Stimulated activated effector memory CD8-positive, alpha-beta T cell treated with anti-CD3 and anti-CD28 coated beads, Interleukin-12 subunit alpha, Interleukin-12 subunit beta, amount 100 ng/mL, for 72 hours (primary cell): ENCODE data around the gene SRCAP.

Experiments
- ATAC-seq: fragments of 150-1000 bp; cut with Tn5 transposase; 2 replicates; pipeline ENCODE4 v1.10.0; 2021
- DNase-seq, 2 donors: peaks; one replicate each; pipeline ENCODE4 v3.0.0; 2021 to 2022; ENCODE audit warnings: low spot score in 2 of 2
- H3K27ac Mint-ChIP-seq: one replicate; pipeline ENCODE4 v1.8.0; 2022; ENCODE audit warnings: mild to moderate bottlenecking, mixed read lengths
- H3K36me3 Mint-ChIP-seq: one replicate; pipeline ENCODE4 v1.8.0; 2022; ENCODE audit warnings: mild to moderate bottlenecking, mixed read lengths
- H3K4me1 Mint-ChIP-seq: one replicate; pipeline ENCODE4 v1.8.0; 2022; ENCODE audit warnings: mixed read lengths
- H3K4me3 Mint-ChIP-seq: one replicate; pipeline ENCODE4 v1.8.0; 2022; ENCODE audit warnings: mild to moderate bottlenecking, mixed read lengths
- H3K9me3 Mint-ChIP-seq: one replicate; pipeline ENCODE4 v1.8.0; 2022; ENCODE audit warnings: mixed read lengths

SRCAP gene

DNA sequence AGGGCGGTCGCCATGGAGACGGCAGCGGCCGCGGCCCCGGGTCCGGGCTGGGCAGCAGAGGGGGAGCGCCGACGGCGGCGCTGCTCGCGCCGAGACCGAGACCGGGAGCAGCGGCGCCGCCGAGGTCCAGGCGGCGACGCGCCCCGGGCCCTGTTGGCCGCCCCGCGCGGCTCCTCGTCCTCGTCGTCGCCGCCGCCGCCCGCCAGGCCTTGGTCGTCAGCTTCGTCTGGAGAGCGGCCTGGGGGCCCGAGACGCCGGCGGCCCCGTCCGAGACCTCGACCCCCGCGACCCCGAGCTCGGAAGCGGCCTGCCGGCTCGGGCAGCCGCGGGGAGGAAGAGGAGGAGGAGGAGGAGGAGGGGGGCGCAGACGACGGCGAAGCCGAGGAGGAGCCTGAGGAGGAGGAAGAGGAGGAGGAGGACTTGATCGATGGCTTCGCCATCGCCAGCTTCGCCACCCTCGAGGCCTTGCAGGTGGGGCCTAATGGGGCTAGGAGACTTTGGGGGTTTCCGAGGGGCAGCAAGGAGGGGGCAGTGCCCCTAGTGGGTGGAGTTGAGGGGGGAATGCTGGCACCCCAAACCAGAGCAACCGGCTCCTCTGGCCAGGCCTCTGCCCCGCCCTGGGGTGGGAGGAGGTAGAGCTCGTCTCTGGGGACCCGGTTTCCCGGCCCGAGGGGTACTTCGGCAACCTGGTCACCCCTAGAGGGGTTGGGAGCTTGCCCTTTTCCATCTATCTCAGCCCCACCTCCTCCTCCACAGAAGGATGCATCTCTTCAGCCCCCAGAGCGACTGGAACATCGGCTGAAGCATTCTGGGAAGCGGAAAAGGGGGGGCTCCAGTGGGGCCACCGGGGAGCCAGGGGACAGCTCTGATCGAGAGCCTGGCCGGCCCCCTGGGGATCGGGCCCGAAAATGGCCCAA, 39.2 kb upstream of the SRCAP start:
- Mint-ChIP-seq H3K36me3 (peaks cover 92% of the 10 kb centered on the region), H3K9me3 (no peaks in the 10 kb centered on the region), H3K4me1 (peaks cover 61% of the 10 kb centered on the region), H3K27ac (peak overlapping the region; percentile 89), H3K4me3 (peak overlapping the region; percentile 76)
- ATAC-seq (no peak), DNase-seq (peak; percentile 36 to 84)

DNA sequence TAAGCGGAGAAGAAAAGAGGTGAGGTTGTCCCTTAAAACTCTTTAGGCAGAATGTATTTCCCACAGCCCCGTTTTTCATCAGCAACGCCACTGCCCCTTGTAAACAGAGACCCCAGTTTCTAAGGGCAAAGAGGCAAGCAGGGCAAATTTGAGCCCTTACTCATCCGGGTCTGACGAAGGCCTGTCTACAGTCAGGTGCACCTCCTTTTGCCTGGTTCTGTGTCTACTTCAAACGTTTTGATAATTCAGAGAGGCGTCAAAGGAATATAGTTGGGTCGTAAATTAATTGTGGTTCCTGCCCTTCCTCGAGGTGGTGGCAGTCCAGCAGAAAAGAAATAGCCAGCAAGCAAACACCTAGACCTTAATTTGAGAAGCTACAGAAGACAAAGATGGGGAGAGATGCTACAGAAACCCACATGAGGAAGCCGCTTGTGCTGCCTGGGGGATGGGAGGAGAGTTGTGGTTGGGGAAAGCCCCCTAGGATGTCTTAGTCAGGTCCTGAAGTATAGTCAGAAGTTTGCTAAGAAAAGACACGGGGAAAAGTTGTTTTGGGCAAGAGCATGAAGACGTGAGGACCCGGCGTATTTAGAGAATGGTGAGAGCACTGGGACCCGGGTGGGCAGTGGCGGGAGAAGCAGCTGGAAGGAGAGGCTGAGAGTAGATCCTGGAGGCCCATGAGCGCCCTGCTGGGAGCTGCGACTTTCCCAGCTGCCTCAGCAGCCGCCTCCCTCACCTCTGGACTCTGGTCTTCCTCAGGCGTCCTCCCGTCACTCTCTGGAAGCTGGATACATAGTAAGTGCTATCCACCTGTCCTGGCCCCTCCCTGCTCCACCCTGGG, 38.3 kb upstream of the SRCAP start:
- ATAC-seq, result peak; percentile 31
- Mint-ChIP-seq H3K27ac (peak overlapping the region; percentile 89), H3K4me1 (peaks cover 60% of the 10 kb centered on the region)

DNA sequence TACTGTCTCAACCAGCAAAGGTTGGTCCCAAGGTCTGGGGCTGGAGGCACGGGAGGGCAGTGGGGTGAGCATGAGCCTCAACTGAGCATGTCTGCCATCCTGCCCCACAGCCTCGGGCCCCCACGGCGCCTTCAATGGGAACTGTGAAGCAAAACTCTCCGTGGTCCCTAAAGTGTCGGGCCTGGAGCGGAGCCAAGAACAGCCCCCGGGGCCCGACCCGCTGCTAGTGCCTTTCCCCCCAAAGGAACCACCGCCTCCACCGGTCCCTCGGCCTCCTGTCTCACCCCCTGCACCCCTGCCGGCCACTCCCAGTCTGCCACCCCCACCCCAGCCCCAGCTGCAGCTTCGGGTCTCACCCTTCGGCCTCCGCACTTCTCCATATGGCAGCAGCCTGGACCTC, 36.5 kb upstream of the SRCAP start:
- Mint-ChIP-seq H3K4me3 (peak overlapping the region; percentile 76), H3K27ac (peak overlapping the region; percentile 89), H3K36me3 (peaks cover 92% of the 10 kb centered on the region)

More for the DNA sequence above, 38.3 kb upstream of the SRCAP start:
- H3K9me3 Mint-ChIP-seq, result no peaks in the 10 kb centered on the region
- H3K4me3 Mint-ChIP-seq, result peak overlapping the region; percentile 76
- peaks cover 92% of the 10 kb centered on the region for H3K36me3 Mint-ChIP-seq
- peak; percentile 47 to 86 for DNase-seq

DNA sequence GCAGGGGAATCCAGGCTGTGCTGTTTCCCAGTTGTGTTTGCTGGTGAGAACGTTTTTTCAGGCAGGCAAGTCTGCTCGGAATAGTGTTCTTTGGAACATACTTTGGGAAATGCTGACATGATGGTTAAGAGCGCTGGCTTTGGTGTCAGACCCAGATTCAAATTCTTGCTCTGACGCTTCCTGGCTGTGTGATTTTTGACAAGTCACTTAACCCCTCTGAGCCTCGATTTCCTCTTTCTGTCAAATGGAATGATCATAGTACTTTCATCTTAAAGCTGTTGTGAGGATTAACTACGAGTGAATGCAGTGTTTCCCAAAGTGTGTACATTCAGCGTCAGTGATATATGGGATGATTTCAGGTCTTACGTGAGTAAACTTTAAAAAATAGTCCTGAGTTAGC, 35.9 kb upstream of the SRCAP start:
- ATAC-seq (no peak), DNase-seq (no peak)
- H3K4me1 Mint-ChIP-seq, result peaks cover 48% of the 10 kb centered on the region
- H3K9me3 Mint-ChIP-seq, result no peaks in the 10 kb centered on the region
- H3K27ac Mint-ChIP-seq, result peak overlapping the region; percentile 89
- H3K36me3 Mint-ChIP-seq, result peaks cover 93% of the 10 kb centered on the region
- peak overlapping the region; percentile 76 for H3K4me3 Mint-ChIP-seq

More for the DNA sequence above, 36.5 kb upstream of the SRCAP start:
- H3K4me1 Mint-ChIP-seq, result peaks cover 45% of the 10 kb centered on the region
- DNase-seq (no peak), ATAC-seq (no peak)
- H3K9me3 Mint-ChIP-seq, result no peaks in the 10 kb centered on the region

DNA sequence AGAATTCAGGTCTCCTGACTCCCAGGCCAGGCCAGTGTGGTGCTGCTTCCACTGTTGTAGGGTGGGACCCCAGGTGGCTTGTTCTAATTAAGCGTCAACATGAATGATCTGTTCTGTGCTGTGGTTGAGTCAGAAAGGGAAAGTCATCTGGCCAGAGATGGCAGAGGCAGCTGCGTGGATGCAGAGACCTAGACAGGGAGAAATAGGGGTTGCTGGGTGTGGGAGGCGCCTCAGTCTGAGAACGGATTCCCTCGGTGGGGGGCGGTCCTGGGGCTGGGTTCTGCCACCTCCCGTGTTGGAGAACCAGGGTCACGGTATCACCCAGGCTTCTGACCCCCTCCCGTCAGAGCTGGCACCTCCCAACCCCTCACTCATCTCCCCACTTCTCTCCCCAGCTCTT, 35.2 kb upstream of the SRCAP start:
- no peaks in the 10 kb centered on the region for H3K9me3 Mint-ChIP-seq
- ATAC-seq (no peak), DNase-seq (no peak)
- peaks cover 49% of the 10 kb centered on the region for H3K4me1 Mint-ChIP-seq
- peak overlapping the region; percentile 76 for H3K4me3 Mint-ChIP-seq
- H3K36me3 Mint-ChIP-seq, result peaks cover 93% of the 10 kb centered on the region
- H3K27ac Mint-ChIP-seq, result peak overlapping the region; percentile 89

DNA sequence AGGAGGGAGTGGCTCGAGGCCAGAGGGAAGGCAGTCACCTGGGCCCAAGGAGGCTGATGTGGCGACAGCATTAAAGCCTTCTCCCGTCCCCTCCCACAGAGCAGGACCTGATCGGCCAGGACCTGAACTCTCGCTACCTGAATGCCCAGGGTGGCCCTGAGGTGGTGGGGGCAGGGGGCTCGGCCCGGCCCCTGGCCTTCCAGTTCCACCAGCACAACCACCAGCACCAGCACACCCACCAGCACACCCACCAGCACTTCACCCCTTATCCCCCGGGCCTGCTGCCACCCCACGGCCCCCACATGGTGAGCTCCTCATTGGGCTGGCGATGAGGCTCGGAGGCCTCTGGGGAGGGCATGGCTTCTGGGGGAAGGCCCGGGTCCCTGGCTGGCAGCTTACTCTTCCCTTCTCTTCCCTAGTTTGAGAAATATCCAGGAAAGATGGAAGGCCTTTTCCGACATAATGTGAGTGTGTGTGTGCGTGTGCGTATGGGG, 34.3 kb upstream of the SRCAP start:
- Mint-ChIP-seq H3K9me3 (no peaks in the 10 kb centered on the region), H3K27ac (peak overlapping the region; percentile 81), H3K4me3 (no peak overlapping the region), H3K36me3 (peaks cover 97% of the 10 kb centered on the region), H3K4me1 (peaks cover 49% of the 10 kb centered on the region)
- ATAC-seq, result no peak
- DNase-seq, result no peak

DNA sequence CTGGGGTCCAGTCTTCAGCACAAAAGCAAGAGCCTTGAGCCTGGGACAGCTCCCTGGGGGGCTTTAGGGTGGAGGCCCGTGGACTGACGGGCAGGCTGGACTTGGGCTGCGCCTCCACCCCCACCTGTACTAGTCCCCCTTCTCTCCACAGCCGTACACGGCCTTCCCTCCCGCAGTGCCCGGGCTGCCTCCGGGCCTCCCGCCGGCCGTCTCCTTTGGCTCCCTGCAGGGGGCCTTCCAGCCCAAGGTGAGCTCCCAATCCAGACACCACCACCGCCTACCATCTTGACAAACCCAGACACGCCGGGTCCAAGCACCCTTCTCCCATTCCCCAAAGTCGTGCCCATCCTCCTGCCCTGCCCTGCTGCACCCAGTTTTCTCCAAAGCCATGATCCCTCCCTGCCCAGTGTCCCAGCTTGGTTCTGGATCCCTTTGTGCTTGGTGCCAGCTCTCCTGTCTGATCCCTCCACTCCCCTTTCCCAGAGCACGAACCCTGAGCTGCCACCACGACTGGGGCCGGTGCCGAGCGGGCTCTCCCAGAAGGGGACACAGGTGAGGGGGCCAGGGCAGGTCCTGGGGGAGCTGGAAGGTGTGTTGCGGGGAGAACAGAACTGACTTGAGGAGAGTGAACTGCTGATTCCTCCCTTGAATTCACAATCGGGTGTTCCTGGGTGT, 33.7 kb upstream of the SRCAP start:
- DNase-seq (no peak), ATAC-seq (no peak)
- Mint-ChIP-seq H3K27ac (peak overlapping the region; percentile 81), H3K36me3 (peaks cover 99% of the 10 kb centered on the region), H3K4me1 (peaks cover 49% of the 10 kb centered on the region), H3K9me3 (no peaks in the 10 kb centered on the region), H3K4me3 (peak overlapping the region; percentile 11)

DNA sequence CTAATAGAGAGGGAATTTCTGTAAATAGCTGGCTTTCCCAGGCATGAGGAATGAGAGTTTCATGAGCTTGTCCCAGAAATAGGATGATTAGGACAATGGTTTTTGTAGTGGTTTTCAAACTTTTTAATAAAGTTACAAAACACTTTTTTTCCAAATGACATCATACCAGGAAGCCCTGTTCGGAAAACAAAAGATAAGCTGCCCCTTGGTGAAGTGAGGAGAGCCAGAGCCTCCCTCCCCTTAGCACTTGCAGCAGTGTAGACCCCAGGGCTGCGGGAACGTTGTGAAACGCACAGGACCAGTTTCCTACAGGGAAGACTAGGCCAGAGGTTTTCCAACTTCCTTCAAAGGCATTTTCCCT, 33.2 kb upstream of the SRCAP start:
- H3K36me3 Mint-ChIP-seq, result peaks cover 99% of the 10 kb centered on the region
- no peaks in the 10 kb centered on the region for H3K9me3 Mint-ChIP-seq
- no peak for DNase-seq
- H3K27ac Mint-ChIP-seq, result peak overlapping the region; percentile 81
- H3K4me1 Mint-ChIP-seq, result peaks cover 45% of the 10 kb centered on the region
- H3K4me3 Mint-ChIP-seq, result no peak overlapping the region
- no peak for ATAC-seq

DNA sequence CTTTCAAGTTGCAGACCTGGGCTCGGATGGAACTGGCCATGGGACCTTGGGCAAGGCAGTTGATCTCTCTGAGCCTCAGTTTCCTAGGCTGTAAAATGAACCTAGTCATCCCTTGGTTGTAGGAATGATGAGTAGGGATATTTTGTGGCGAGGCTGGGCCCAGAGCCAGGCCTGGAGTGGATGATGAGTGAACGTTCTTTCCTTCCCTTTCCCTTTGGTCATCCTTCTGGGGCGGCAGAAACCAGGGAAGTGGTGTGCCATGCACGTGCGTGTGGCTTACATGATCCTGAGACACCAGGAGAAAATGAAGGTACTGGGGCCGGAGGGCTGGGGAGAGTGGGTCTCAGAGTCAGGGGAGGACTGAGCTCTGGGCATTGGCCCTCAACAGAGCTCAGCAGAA, 32.3 kb upstream of the SRCAP start:
- no peak for ATAC-seq
- Mint-ChIP-seq H3K36me3 (peaks cover 99% of the 10 kb centered on the region), H3K27ac (peak overlapping the region; percentile 81), H3K4me3 (no peak overlapping the region), H3K9me3 (no peaks in the 10 kb centered on the region), H3K4me1 (peaks cover 36% of the 10 kb centered on the region)
- DNase-seq, result no peak

DNA sequence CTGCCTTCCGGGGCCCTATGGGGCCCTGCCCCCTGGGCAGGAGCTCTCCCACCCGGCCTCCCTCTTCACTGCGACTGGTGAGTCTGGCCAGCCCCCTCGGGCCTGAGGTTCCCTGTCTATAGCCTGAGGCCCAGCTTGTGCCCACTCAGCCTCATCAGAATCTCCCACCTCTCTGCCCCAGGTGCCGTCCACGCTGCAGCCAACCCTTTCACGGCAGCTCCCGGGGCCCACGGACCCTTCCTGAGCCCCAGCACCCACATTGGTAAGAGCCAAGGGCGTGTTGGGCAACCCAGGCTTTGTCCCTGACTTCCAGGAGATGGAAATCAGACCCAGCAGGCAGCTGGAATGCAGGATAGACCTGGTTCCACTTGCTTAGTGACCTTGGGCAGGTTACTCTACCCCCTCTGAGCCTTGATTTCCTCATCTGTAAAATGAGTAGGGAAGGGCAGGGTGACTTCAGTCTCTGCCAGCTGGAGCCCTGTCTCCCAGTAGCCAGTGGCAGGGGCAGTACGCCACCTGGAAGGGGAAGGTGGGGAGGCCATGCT, 31.5 kb upstream of the SRCAP start:
- no peak overlapping the region for H3K4me3 Mint-ChIP-seq
- peaks cover 29% of the 10 kb centered on the region for H3K4me1 Mint-ChIP-seq
- no peaks in the 10 kb centered on the region for H3K9me3 Mint-ChIP-seq
- no peak for ATAC-seq
- H3K27ac Mint-ChIP-seq, result peak overlapping the region; percentile 86
- no peak for DNase-seq
- peaks cover 98% of the 10 kb centered on the region for H3K36me3 Mint-ChIP-seq

DNA sequence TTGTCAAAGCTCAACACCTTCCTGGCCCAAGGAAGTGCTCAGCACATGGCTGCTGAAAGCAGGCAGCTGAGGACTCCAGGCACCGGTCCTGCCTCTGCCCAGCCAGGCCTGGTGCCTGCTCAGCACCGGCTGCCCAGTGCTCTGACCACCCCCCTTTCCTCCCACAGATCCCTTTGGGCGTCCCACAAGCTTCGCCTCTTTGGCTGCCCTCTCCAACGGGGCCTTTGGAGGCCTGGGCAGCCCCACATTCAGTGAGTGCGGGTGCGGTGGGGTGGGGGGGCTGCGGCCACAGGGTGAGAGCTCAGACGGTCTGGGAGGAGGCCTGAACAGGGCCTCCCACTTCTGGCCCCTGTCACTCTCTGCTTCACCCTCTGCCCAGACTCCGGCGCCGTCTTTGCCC, 30.6 kb upstream of the SRCAP start:
- H3K4me1 Mint-ChIP-seq, result peaks cover 19% of the 10 kb centered on the region
- no peak for DNase-seq
- ATAC-seq, result no peak
- peaks cover 89% of the 10 kb centered on the region for H3K36me3 Mint-ChIP-seq
- no peak overlapping the region for H3K4me3 Mint-ChIP-seq
- peak overlapping the region; percentile 86 for H3K27ac Mint-ChIP-seq
- H3K9me3 Mint-ChIP-seq, result no peaks in the 10 kb centered on the region

DNA sequence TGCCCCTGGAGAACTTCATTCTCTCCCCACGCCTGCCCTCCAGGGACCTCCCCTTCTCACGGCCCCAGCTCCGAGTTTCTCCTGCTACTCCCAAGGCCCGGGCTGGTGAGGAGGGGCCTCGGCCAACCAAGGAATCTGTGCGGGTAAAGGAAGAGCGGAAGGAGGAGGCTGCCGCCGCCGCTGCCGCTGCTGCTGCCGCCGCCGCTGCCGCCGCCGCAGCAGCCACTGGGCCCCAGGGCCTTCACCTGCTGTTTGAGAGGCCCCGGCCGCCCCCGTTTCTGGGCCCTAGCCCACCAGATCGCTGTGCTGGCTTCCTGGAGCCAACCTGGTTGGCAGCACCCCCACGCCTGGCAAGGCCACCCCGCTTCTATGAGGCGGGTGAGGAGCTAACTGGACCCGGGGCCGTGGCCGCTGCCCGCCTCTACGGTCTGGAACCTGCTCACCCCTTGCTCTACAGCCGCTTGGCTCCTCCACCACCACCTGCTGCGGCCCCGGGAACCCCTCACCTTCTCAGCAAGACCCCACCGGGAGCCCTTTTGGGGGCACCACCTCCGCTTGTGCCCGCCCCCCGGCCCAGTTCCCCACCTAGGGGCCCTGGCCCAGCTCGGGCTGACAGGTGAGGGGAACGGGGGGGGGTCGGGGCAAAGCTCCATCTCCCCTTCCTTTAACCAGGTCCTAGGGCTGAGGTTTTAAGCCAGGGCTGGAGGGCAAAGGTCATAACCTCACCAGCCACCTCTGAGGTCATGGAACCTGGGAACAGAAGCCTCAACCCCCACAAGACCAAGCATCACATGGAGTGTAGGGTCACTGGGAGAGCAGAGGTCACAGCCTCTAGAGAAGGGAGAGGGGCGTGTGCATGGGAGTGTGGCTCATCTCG, 29.7 kb upstream of the SRCAP start:
- ATAC-seq, result peak; percentile 19
- no peaks in the 10 kb centered on the region for H3K9me3 Mint-ChIP-seq
- no peak for DNase-seq
- H3K4me1 Mint-ChIP-seq, result peaks cover 12% of the 10 kb centered on the region
- no peak overlapping the region for H3K27ac Mint-ChIP-seq
- H3K4me3 Mint-ChIP-seq, result no peak overlapping the region
- peaks cover 80% of the 10 kb centered on the region for H3K36me3 Mint-ChIP-seq

DNA sequence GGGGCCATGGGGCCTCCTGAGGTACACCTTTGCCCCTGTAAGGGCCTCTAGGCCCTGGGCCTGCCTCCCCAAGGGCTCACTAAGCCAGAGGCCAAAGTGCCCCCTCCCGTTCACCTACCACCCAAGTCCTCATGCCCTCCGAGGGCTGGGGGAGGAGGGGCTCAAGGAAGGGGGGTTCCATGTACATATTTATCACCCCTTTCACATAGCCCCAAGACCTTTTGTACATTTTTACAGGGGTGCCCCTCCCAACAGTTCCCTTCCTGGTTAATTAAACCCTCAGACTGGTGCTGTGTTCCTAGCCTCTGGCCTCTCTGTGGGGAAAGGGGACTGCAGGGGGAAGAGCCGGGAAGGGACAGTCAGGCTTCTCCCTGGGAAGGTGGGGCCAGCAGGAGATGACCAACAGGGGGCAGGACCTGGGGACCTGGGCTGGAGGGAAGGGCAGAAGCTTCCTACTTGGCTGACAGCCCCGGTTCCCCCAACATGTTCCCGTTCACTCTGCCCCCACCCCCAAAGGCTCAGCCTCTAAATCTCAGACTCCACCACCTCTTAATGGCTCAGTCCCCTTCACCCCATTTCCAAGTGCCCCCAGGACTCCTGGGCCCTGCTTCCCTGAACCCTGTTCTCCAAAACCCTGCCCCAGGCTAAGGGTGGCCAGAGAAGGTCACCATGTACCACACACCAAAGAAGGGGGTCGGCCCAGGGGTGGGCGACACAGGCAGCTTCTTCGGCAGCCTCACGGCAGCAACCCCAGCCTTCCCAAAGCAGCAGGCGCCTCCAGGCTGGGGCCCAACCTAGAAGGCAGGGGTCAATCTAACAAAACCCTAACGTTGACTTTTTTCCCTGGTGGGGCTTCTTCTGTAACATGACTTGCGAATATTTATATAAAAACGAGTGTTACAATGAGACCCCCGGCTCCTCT, 28.8 kb upstream of the SRCAP start:
- Mint-ChIP-seq H3K9me3 (no peaks in the 10 kb centered on the region), H3K4me1 (peaks cover 12% of the 10 kb centered on the region), H3K27ac (no peak overlapping the region), H3K36me3 (peaks cover 71% of the 10 kb centered on the region), H3K4me3 (no peak overlapping the region)
- ATAC-seq (peak; percentile 3), DNase-seq (no peak)
